ENCODE measurements around the gene GFOD1.

GRCh38 chr6:13504611-13505344, 17.4 kb upstream of the GFOD1 start:
- TF ChIP-seq, protein P1, sequence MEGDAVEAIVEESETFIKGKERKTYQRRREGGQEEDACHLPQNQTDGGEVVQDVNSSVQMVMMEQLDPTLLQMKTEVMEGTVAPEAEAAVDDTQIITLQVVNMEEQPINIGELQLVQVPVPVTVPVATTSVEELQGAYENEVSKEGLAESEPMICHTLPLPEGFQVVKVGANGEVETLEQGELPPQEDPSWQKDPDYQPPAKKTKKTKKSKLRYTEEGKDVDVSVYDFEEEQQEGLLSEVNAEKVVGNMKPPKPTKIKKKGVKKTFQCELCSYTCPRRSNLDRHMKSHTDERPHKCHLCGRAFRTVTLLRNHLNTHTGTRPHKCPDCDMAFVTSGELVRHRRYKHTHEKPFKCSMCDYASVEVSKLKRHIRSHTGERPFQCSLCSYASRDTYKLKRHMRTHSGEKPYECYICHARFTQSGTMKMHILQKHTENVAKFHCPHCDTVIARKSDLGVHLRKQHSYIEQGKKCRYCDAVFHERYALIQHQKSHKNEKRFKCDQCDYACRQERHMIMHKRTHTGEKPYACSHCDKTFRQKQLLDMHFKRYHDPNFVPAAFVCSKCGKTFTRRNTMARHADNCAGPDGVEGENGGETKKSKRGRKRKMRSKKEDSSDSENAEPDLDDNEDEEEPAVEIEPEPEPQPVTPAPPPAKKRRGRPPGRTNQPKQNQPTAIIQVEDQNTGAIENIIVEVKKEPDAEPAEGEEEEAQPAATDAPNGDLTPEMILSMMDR (IDR thresholded peaks at IDR 0.05 in 8 of 11, conservative IDR thresholded peaks at IDR 0.05 in 3 of 11): no peak
- TF ChIP-seq POLR2AphosphoS5 (IDR thresholded peaks at IDR 0.05) (no peak), POLR2A (IDR thresholded peaks at IDR 0.05) (no peak)
